ENCODE results near the gene C2CD4C. TPM values are rescaled to one million over a fixed set of nuclear protein-coding genes. Genes with fewer than 3 reads are reported as not detected.

The C2CD4C gene
- total RNA-seq, 1 experiment from 2014 or later, result 1.8 TPM

DNA sequence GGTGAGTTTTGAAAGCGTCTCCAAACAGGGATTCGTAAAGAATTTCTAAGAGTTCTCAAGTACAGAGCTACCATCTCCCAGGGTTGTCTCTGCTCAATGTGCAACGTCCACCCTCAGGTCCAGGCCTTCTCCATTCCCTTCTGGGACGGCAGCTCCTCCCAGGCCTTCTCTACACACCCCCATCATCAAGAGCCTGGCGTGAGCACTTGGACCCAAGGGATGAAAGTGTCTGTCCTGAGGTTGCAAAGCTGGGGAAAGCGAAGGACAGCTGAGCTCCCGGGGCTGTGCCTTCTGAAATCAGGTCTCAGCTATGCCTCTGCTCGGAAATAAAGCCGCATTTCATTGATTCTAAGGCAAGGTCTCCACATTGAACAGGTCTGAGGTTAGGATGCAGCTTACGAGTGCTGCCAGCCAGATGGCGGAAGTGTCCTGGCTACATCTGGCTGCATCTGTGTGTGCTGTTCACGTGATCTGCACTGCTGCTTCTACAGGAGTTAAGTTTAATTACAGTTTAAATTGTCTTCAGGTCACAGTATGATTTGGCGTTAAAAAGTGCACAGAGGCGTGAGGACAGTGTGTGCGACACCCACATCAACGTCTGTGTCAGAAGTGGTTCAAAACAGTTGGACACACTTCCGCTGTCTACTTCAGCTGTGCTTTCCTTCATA, 37.3 kb downstream of the C2CD4C start:
- no peaks in the 10 kb centered on the region for H3K27me3 ChIP-seq (replicated peaks; ENCODE audit: insufficient read depth, low read depth, low read length, poor library complexity)
- no peak for DNase-seq (ENCODE audit: low spot score)
- ChIA-PET POLR2A (ENCODE audit: low non-redundant PET) (no interaction called here), CTCF (interaction anchor here (1.0 kb wide), 1 partner anchor 108 kb away, joined by 4 read pairs; no protein-coding TSS in a partner anchor)
- H3K4me3 ChIP-seq (ENCODE audit: low read depth, low read length, poor library complexity, severe bottlenecking), result no peak overlapping the region
- H3K27ac ChIP-seq (ENCODE audit: low read depth, low read length, poor library complexity, severe bottlenecking), result no peak overlapping the region
- TF ChIP-seq EZH2 (IDR thresholded peaks at IDR 0.05; ENCODE audit: borderline replicate concordance, low read depth, low read length, poor library complexity, severe bottlenecking) (no peak), CTCF (conservative IDR thresholded peaks at IDR 0.05; ENCODE audit: low read depth, low read length) (no peak)
- intact Hi-C loops (cut with micrococcal nuclease; ENCODE audit: unreplicated experiment), result no loop called here
- BruUV-seq (replicated peaks), result no TSS peak
- H3K9me3 ChIP-seq (ENCODE audit: low read depth, low read length, poor library complexity, severe bottlenecking), result no peaks in the 10 kb centered on the region
- H3K36me3 ChIP-seq (ENCODE audit: insufficient read depth, low read length, poor library complexity, severe bottlenecking), result no peaks in the 10 kb centered on the region
- peaks cover 9% of the 10 kb centered on the region for H3K4me1 ChIP-seq (ENCODE audit: insufficient read depth, low read length, poor library complexity, severe bottlenecking)

- no peak for DNase-seq (ENCODE audit: low spot score)
- ChIA-PET POLR2A (ENCODE audit: low non-redundant PET) (no interaction called here), CTCF (no interaction called here)
- Histone ChIP-seq H3K9me3 (ENCODE audit: low read depth, low read length, poor library complexity, severe bottlenecking) (no peaks in the 10 kb centered on the region), H3K4me1 (ENCODE audit: insufficient read depth, low read length, poor library complexity, severe bottlenecking) (peaks cover 9% of the 10 kb centered on the region), H3K27ac (ENCODE audit: low read depth, low read length, poor library complexity, severe bottlenecking) (no peak overlapping the region), H3K36me3 (ENCODE audit: insufficient read depth, low read length, poor library complexity, severe bottlenecking) (no peaks in the 10 kb centered on the region), H3K27me3 (replicated peaks; ENCODE audit: insufficient read depth, low read depth, low read length, poor library complexity) (no peaks in the 10 kb centered on the region), H3K4me3 (ENCODE audit: low read depth, low read length, poor library complexity, severe bottlenecking) (no peak overlapping the region)
- BruUV-seq (replicated peaks), result no TSS peak
- TF ChIP-seq EZH2 (IDR thresholded peaks at IDR 0.05; ENCODE audit: borderline replicate concordance, low read depth, low read length, poor library complexity, severe bottlenecking) (no peak), CTCF (conservative IDR thresholded peaks at IDR 0.05; ENCODE audit: low read depth, low read length) (no peak)
- intact Hi-C loops (cut with micrococcal nuclease; ENCODE audit: unreplicated experiment), result no loop called here
Observed at GRCh38 chr19:370641-371330, 38.2 kb downstream of the C2CD4C start.

GRCh38 chr19:369876-370275, 39.1 kb downstream of the C2CD4C start:
- no peak overlapping the region for H3K4me3 ChIP-seq (ENCODE audit: low read depth, low read length, poor library complexity, severe bottlenecking)
- no peak overlapping the region for H3K27ac ChIP-seq (ENCODE audit: low read depth, low read length, poor library complexity, severe bottlenecking)
- H3K36me3 ChIP-seq (ENCODE audit: insufficient read depth, low read length, poor library complexity, severe bottlenecking), result no peaks in the 10 kb centered on the region
- intact Hi-C loops (cut with micrococcal nuclease; ENCODE audit: unreplicated experiment), result no loop called here
- CTCF ChIA-PET, result no interaction called here
- H3K4me1 ChIP-seq (ENCODE audit: insufficient read depth, low read length, poor library complexity, severe bottlenecking), result peaks cover 9% of the 10 kb centered on the region
- POLR2A ChIA-PET (ENCODE audit: low non-redundant PET), result no interaction called here
- TF ChIP-seq EZH2 (IDR thresholded peaks at IDR 0.05; ENCODE audit: borderline replicate concordance, low read depth, low read length, poor library complexity, severe bottlenecking), result no peak
- no peak for TF ChIP-seq CTCF (conservative IDR thresholded peaks at IDR 0.05; ENCODE audit: low read depth, low read length)
- no peaks in the 10 kb centered on the region for H3K27me3 ChIP-seq (replicated peaks; ENCODE audit: insufficient read depth, low read depth, low read length, poor library complexity)
- no peaks in the 10 kb centered on the region for H3K9me3 ChIP-seq (ENCODE audit: low read depth, low read length, poor library complexity, severe bottlenecking)
- DNase-seq (ENCODE audit: low spot score), result no peak
- BruUV-seq (replicated peaks), result no TSS peak

All from A673 (cell line).